Lung (tissue), 12 donors: ENCODE results near the gene ZBTB7B. TPM values are rescaled to one million over a fixed set of nuclear protein-coding genes. Genes with fewer than 3 reads are reported as not detected.

Experiments used
- ATAC-seq: fragments of 200-7000 bp; cut with Tn5 transposase; one replicate; pipeline ENCODE4 v1.9.1; 2020; ENCODE audit warnings: moderate number of reproducible peaks; ENCODE audit not compliant: insufficient read depth, low FRiP score
- DNase-seq, 3 donors: peaks; one replicate each; pipeline ENCODE4 v3.0.0-alpha.2; 2013 to 2017
- H3K27ac ChIP-seq, 2 donors: one replicate each; pipeline ENCODE4 v1.5.1; 2013; ENCODE audit warnings: mild to moderate bottlenecking in 2 of 2, moderate library complexity in 2 of 2, control low read depth in 1 of 2, inconsistent platforms in 1 of 2, low read depth in 1 of 2, low read length in 1 of 2
- H3K27me3 ChIP-seq, 3 donors: one replicate each; pipeline ENCODE4 v1.5.1; 2013; ENCODE audit warnings: low read length in 2 of 3; ENCODE audit not compliant: control insufficient read depth in 3 of 3, insufficient read depth in 3 of 3
- H3K36me3 ChIP-seq, 4 donors: one replicate each; pipeline ENCODE4 v1.5.1; 2013; ENCODE audit warnings: low read length in 4 of 4, mild to moderate bottlenecking in 1 of 4, moderate library complexity in 1 of 4; ENCODE audit not compliant: control insufficient read depth in 4 of 4, insufficient read depth in 4 of 4
- H3K4me1 ChIP-seq, 5 donors: one replicate each; pipeline ENCODE4 v1.5.1; 2013; ENCODE audit warnings: low read length in 5 of 5, mild to moderate bottlenecking in 2 of 5, moderate library complexity in 1 of 5; ENCODE audit not compliant: control insufficient read depth in 5 of 5, insufficient read depth in 5 of 5
- H3K4me3 ChIP-seq: one replicate; pipeline ENCODE4 v1.5.1; 2013; ENCODE audit warnings: mild to moderate bottlenecking, control low read depth, moderate library complexity
- H3K9ac ChIP-seq, 2 donors: one replicate each; pipeline ENCODE4 v1.5.1; 2013; ENCODE audit warnings: low read length in 2 of 2, control low read depth in 1 of 2; ENCODE audit not compliant: insufficient read depth in 1 of 2
- H3K9me3 ChIP-seq, 4 donors: one replicate each; pipeline ENCODE4 v1.5.1; 2013; ENCODE audit warnings: low read length in 3 of 4, mild to moderate bottlenecking in 1 of 4, moderate library complexity in 1 of 4; ENCODE audit not compliant: control insufficient read depth in 4 of 4, insufficient read depth in 3 of 4
- CTCF ChIP-seq: IDR thresholded peaks from 2 replicates; pipeline ENCODE4 v1.5.1; 2012; ENCODE audit warnings: mild to moderate bottlenecking; ENCODE audit errors: control extremely low read depth, extremely low read depth
- WGBS, 2 donors: extraction: QIAGEN DNeasy Blood & Tissue Kit; methylation state at CpG; one replicate each; pipeline ENCODE4 v1.1.7; 2013; 5-methylcytosine and 5-hydroxymethylcytosine counted together
- polyA plus RNA-seq, 2 donors: library from polyadenylated mRNA; stranded (reverse); fragments of 200-250 nt; gene quantifications; one replicate each; pipeline ENCODE4 v1.2.1, GENCODE V29; 2013
- total RNA-seq, 2 donors: library from RNA; depleted of rRNA in 1 of 2; stranded (reverse); fragments of >200 nt in 1 of 2; gene quantifications; one replicate each; pipeline ENCODE4 v1.2.1, GENCODE V29; 2014 to 2021
- donor health status: control.
- donor health status: control.
- donor health status: Bipolar disorder and iron deficiency.
- donor health status: healthy.
- donor health status: DM: yes; HTN: yes; CAD: no.

The ZBTB7B gene
- total and polyA plus RNA-seq, 4 donors: 41.9 to 83.3 (median 55.2) TPM

GRCh38 chr1:155011437-155012025 is 8.9 kb downstream of the ZBTB7B start:
- Histone ChIP-seq H3K27me3 (no peaks in the 10 kb centered on the region), H3K4me1 (peaks cover 2 to 40% (median 17%) of the 10 kb centered on the region in 5 donors), H3K27ac (peak overlapping the region in 1 of 2 donors; percentile 65), H3K4me3 (no peak overlapping the region), H3K36me3 (peaks cover 0 to 26% (median 0%) of the 10 kb centered on the region in 4 donors), H3K9ac (peak overlapping the region in 1 of 2 donors; percentile 13), H3K9me3 (no peaks in the 10 kb centered on the region)
- 78 to 83% methylated on average over 6 of the region's 6 CpGs for WGBS, 2 donors
- TF ChIP-seq CTCF: no peak
- no peak for ATAC-seq
- DNase-seq: peak in 2 of 3 donors; percentile 32 to 37

GRCh38 chr1:155012026-155012546 is 9.5 kb downstream of the ZBTB7B start:
- TF ChIP-seq CTCF: no peak
- Histone ChIP-seq H3K9me3 (no peaks in the 10 kb centered on the region), H3K36me3 (peaks cover 0 to 28% (median 0%) of the 10 kb centered on the region in 4 donors), H3K9ac (peak overlapping the region in 1 of 2 donors; percentile 13), H3K4me3 (no peak overlapping the region), H3K27ac (peak overlapping the region in 1 of 2 donors; percentile 65), H3K27me3 (no peaks in the 10 kb centered on the region), H3K4me1 (peaks cover 0 to 37% (median 19%) of the 10 kb centered on the region in 5 donors)
- WGBS, 2 donors: 17 to 28% methylated on average over 9 of the region's 9 CpGs
- DNase-seq: peak; percentile 65 to 80 (median 78)
- peak; percentile 49 for ATAC-seq

GRCh38 chr1:155012776-155013602 is 10.4 kb downstream of the ZBTB7B start:
- H3K4me1 ChIP-seq: peaks cover 0 to 33% (median 21%) of the 10 kb centered on the region in 5 donors
- no peaks in the 10 kb centered on the region for H3K9me3 ChIP-seq
- no peak for TF ChIP-seq CTCF
- DNase-seq (no peak), ATAC-seq (no peak)
- peak overlapping the region in 1 of 2 donors; percentile 65 for H3K27ac ChIP-seq
- 74 to 80% methylated on average over 3 of the region's 3 CpGs for WGBS, 2 donors
- H3K27me3 ChIP-seq: no peaks in the 10 kb centered on the region
- peak overlapping the region in 1 of 2 donors; percentile 42 for H3K9ac ChIP-seq
- H3K36me3 ChIP-seq: peaks cover 0 to 28% (median 0%) of the 10 kb centered on the region in 4 donors
- H3K4me3 ChIP-seq: no peak overlapping the region
